Neuronal stem cell (in vitro differentiated cells): ENCODE data around the gene C2. TPM values are rescaled to one million over a fixed set of nuclear protein-coding genes. Genes with fewer than 3 reads are reported as not detected.
"Not testable (repeated sequence)": the region's sequence is repeated elsewhere in the genome, so short reads cannot be mapped to it uniquely, and the experiment has no call there.

Experiments used
- DNase-seq: peaks from one replicate; pipeline ENCODE4 v3.0.0-alpha.2; 2013; ENCODE audit warnings: low spot score
- H2AFZ ChIP-seq: one replicate; pipeline ENCODE4 v1.6.1; 2013; ENCODE audit warnings: mild to moderate bottlenecking, low read length, inconsistent platforms
- H2AK5ac ChIP-seq: 2 replicates; pipeline ENCODE4 v1.6.1; 2013; ENCODE audit warnings: low read depth, mild to moderate bottlenecking, inconsistent platforms, low read length, moderate library complexity, mixed read lengths
- H2BK120ac ChIP-seq: 2 replicates; pipeline ENCODE4 v1.6.1; 2013; ENCODE audit warnings: low read depth, mild to moderate bottlenecking, inconsistent platforms, low read length, moderate library complexity, mixed read lengths
- H2BK12ac ChIP-seq: one replicate; pipeline ENCODE4 v1.6.1; 2013; ENCODE audit warnings: low read length, inconsistent platforms
- H2BK15ac ChIP-seq: 2 replicates; pipeline ENCODE4 v1.6.1; 2013; ENCODE audit warnings: mild to moderate bottlenecking, low read length, inconsistent platforms, mixed read lengths
- H2BK5ac ChIP-seq: one replicate; pipeline ENCODE4 v1.6.1; 2013; ENCODE audit warnings: inconsistent platforms, mild to moderate bottlenecking, low read length, moderate library complexity
- H3K14ac ChIP-seq: one replicate; pipeline ENCODE4 v1.6.1; 2013; ENCODE audit warnings: low read length, inconsistent platforms
- H3K18ac ChIP-seq: 2 replicates; pipeline ENCODE4 v1.6.1; 2013; ENCODE audit warnings: low read length, inconsistent platforms
- H3K23ac ChIP-seq: 2 replicates; pipeline ENCODE4 v1.6.1; 2013; ENCODE audit warnings: low read depth, mild to moderate bottlenecking, mixed read lengths, low read length, inconsistent platforms; ENCODE audit not compliant: poor library complexity
- H3K27ac ChIP-seq: replicated peaks from 3 replicates; pipeline ENCODE4 v1.5.1; 2013; ENCODE audit warnings: low read length, inconsistent platforms
- H3K27me3 ChIP-seq, 3 experiments: 2 replicates each; pipeline ENCODE4 v1.6.1; 2013; ENCODE audit warnings: low read length in 3 of 3, mild to moderate bottlenecking in 2 of 3, inconsistent platforms in 1 of 3, low read depth in 1 of 3, mixed read lengths in 1 of 3, moderate library complexity in 1 of 3; ENCODE audit not compliant: control insufficient read depth in 3 of 3, insufficient read depth in 3 of 3
- H3K36me3 ChIP-seq, 2 donors: replicated peaks in 1 of 2; 2 replicates each; pipeline ENCODE4 v1.6.1; 2013; ENCODE audit warnings: low read length in 2 of 2; ENCODE audit not compliant: control insufficient read depth in 2 of 2, insufficient read depth in 2 of 2
- H3K4ac ChIP-seq: 2 replicates; pipeline ENCODE4 v1.6.1; 2013; ENCODE audit warnings: inconsistent platforms, mild to moderate bottlenecking, low read length, moderate library complexity
- H3K4me1 ChIP-seq, 2 donors: 1 replicate in 1 of 2; 2 replicates in 1 of 2; pipeline ENCODE4 v1.6.1; 2013; ENCODE audit warnings: low read length in 2 of 2, low read depth in 1 of 2; ENCODE audit not compliant: control insufficient read depth in 2 of 2, insufficient read depth in 1 of 2
- H3K4me2 ChIP-seq: one replicate; pipeline ENCODE4 v1.6.1; 2013; ENCODE audit warnings: mild to moderate bottlenecking, low read length, inconsistent platforms; ENCODE audit not compliant: insufficient read depth, poor library complexity, severe bottlenecking
- H3K4me3 ChIP-seq, 2 donors: 2 replicates each; pipeline ENCODE4 v1.5.1; 2013; ENCODE audit warnings: low read length in 2 of 2, mild to moderate bottlenecking in 2 of 2, inconsistent platforms in 1 of 2, moderate library complexity in 1 of 2
- H3K79me1 ChIP-seq: one replicate; pipeline ENCODE4 v1.6.1; 2013; ENCODE audit warnings: low read depth, mild to moderate bottlenecking, inconsistent platforms, low read length, moderate library complexity
- H3K9ac ChIP-seq: one replicate; pipeline ENCODE4 v1.6.1; 2013; ENCODE audit warnings: mild to moderate bottlenecking, low read depth, low read length, inconsistent platforms; ENCODE audit not compliant: poor library complexity
- H3K9me3 ChIP-seq, 2 donors: replicated peaks in 1 of 2; 2 replicates each; pipeline versions ENCODE3 to v1.6.1; 2013; ENCODE audit warnings: low read length in 2 of 2, mild to moderate bottlenecking in 2 of 2, inconsistent platforms in 1 of 2, low read depth in 1 of 2, mixed read lengths in 1 of 2, moderate library complexity in 1 of 2; ENCODE audit not compliant: control insufficient read depth in 2 of 2, insufficient read depth in 1 of 2
- H4K8ac ChIP-seq: one replicate; pipeline ENCODE4 v1.6.1; 2013; ENCODE audit warnings: low read depth, mild to moderate bottlenecking, inconsistent platforms, low read length, moderate library complexity
- H4K91ac ChIP-seq: one replicate; pipeline ENCODE4 v1.6.1; 2013; ENCODE audit warnings: low read length, low read depth, mild to moderate bottlenecking, inconsistent platforms; ENCODE audit not compliant: poor library complexity
- WGBS, 2 donors: extraction: QIAGEN DNeasy Blood & Tissue Kit; methylation state at CpG; one replicate each; pipeline ENCODE4 v1.1.7; 2013; ENCODE audit warnings: missing lambda C conversion rate in 2 of 2, mixed read lengths in 1 of 2; ENCODE audit not compliant: insufficient read length in 2 of 2, insufficient replicate concordance in 1 of 2; ENCODE audit errors: extremely low coverage in 2 of 2; 5-methylcytosine and 5-hydroxymethylcytosine counted together
- small RNA-seq: library from polyadenylated mRNA; stranded (forward); fragments of <200 nt; extraction: miRNeasy Mini kit (QIAGEN cat#:217004); gene quantifications from one replicate; pipeline ENCODE3, GENCODE V24; 2013; ENCODE audit not compliant: insufficient read depth

C2 gene

GRCh38 chr6:31989363-31989762, 61.8 kb downstream of the C2 start:
- H2BK15ac ChIP-seq, H2BK120ac ChIP-seq, H3K4me3 ChIP-seq, H4K8ac ChIP-seq, H3K4me2 ChIP-seq, DNase-seq, H2BK5ac ChIP-seq, H3K4me1 ChIP-seq, H3K79me1 ChIP-seq, H3K23ac ChIP-seq, H3K9me3 ChIP-seq, H3K4ac ChIP-seq, H4K91ac ChIP-seq, H3K27me3 ChIP-seq, H2AK5ac ChIP-seq, H3K27ac ChIP-seq, H3K14ac ChIP-seq, H3K36me3 ChIP-seq, H3K18ac ChIP-seq, H2BK12ac ChIP-seq, H3K9ac ChIP-seq, H2AFZ ChIP-seq: not testable (repeated sequence)
- no CpG with 5 or more reads among the region's 10 CpGs for WGBS, 2 donors

- no CpG with 5 or more reads among the region's 14 CpGs for WGBS, 2 donors
- not testable (repeated sequence) for H3K36me3 ChIP-seq, H3K4me3 ChIP-seq, H3K9ac ChIP-seq, H3K9me3 ChIP-seq, H2AK5ac ChIP-seq, H3K14ac ChIP-seq, H2BK120ac ChIP-seq, DNase-seq, H3K4me1 ChIP-seq, H4K8ac ChIP-seq, H3K27ac ChIP-seq, H3K18ac ChIP-seq, H3K4me2 ChIP-seq, H3K79me1 ChIP-seq, H2BK5ac ChIP-seq, H3K27me3 ChIP-seq, H3K23ac ChIP-seq, H3K4ac ChIP-seq, H2AFZ ChIP-seq, H4K91ac ChIP-seq, H2BK15ac ChIP-seq, H2BK12ac ChIP-seq
These were observed 66.9 kb downstream of the C2 start for GRCh38 chr6:31994421-31994820.

Small RNAs within 50 kb of the gene (small RNA-seq; reads per million reads assigned to genes)
- gene AL645922.1 = not detected
